ENCODE data around the gene ICAM5. TPM values are rescaled to one million over a fixed set of nuclear protein-coding genes. Genes with fewer than 3 reads are reported as not detected.

ICAM5 gene
- total RNA-seq, 1 experiment from 2014 or later = 53.9 TPM

- TF ChIP-seq CTCF (IDR thresholded peaks at IDR 0.05 in 2 of 3, conservative IDR thresholded peaks at IDR 0.05 in 1 of 3; ENCODE audit: borderline replicate concordance in 1 of 3, insufficient read depth in 1 of 3, low read depth in 2 of 3, low read length in 2 of 3) = no peak
- no peak for TF ChIP-seq REST (IDR thresholded peaks at IDR 0.05; ENCODE audit: low read depth)
- TF ChIP-seq EZH2 (IDR thresholded peaks at IDR 0.05) = no peak
Measured at GRCh38 chr19:10290357-10290875, 664 bp downstream of the ICAM5 start (continued).

- H3K4me1 ChIP-seq (ENCODE audit: control insufficient read depth in 1 of 2, insufficient read depth in 2 of 2, low read length in 2 of 2) = peaks cover 13 to 55% of the 10 kb centered on the region in 2 experiments
- no peaks in the 10 kb centered on the region for H3K27me3 ChIP-seq (ENCODE audit: insufficient read depth, low read length)
- intact Hi-C loops (cut with micrococcal nuclease) = no loop called here
- peak; percentile 50 for DNase-seq (ENCODE audit: low read depth, low spot score)
- no peaks in the 10 kb centered on the region for H3K9me2 ChIP-seq (ENCODE audit: insufficient read depth)
- RAD21 ChIA-PET (ENCODE audit: low non-redundant PET in 1 of 2, low total read pairs in 2 of 2, uncharacterized antibody in 2 of 2, unreplicated experiment in 2 of 2) = no interaction called here
- peak overlapping the region; percentile 100 for H3K4me2 ChIP-seq (ENCODE audit: low read length)
- H4K20me1 ChIP-seq (ENCODE audit: insufficient read depth) = no peaks in the 10 kb centered on the region
- CTCF ChIA-PET = interaction anchor here (0.6 to 2.7 kb wide), 5 partner anchors 34 to 127 kb away, joined by 3 to 22 read pairs (median 3); no protein-coding TSS in a partner anchor
- H3K9ac ChIP-seq (ENCODE audit: low read length) = peak overlapping the region; percentile 94
- ATAC-seq = peak; percentile 41
- peaks cover 2 to 23% of the 10 kb centered on the region in 2 experiments; a peak in 2 of 4 replicates for H3K36me3 ChIP-seq (ENCODE audit: control insufficient read depth in 1 of 2, insufficient read depth in 2 of 2, low read length in 2 of 2)
- peaks cover 16% of the 10 kb centered on the region; the same call in 1 of the 2 replicates for H3K79me2 ChIP-seq (ENCODE audit: insufficient read depth, low read length)
- no TSS peak for BruUV-seq (replicated peaks)
- POLR2A ChIA-PET = interaction anchor here (0.6 to 2.6 kb wide), 3 partner anchors 43 to 44 kb away, joined by 3 to 26 read pairs (median 4); partner anchors contain the start of gene RAVER1
- H3K4me3 ChIP-seq (replicated peaks in 1 of 2; ENCODE audit: low read depth in 1 of 2, low read length in 2 of 2) = peak overlapping the region; percentile 77 to 91
- no peak overlapping the region for H2AFZ ChIP-seq (ENCODE audit: low read depth, low read length, poor library complexity, severe bottlenecking)
- H3K27ac ChIP-seq (ENCODE audit: low read depth, low read length) = peak overlapping the region; percentile 76
- H3K9me3 ChIP-seq (ENCODE audit: control insufficient read depth in 1 of 2, insufficient read depth in 1 of 2, low read depth in 1 of 2, low read length in 2 of 2) = no peaks in the 10 kb centered on the region
- TF ChIP-seq TCF7L2 (IDR thresholded peaks at IDR 0.05; ENCODE audit: borderline replicate concordance, extremely low read depth, insufficient read depth, insufficient read length) (no peak), POLR2AphosphoS5 (IDR thresholded peaks at IDR 0.05; ENCODE audit: low read depth, low read length) (peak; percentile 58), FOSL1 (IDR thresholded peaks at IDR 0.05; ENCODE audit: low read depth) (no peak), ATF3 (IDR thresholded peaks at IDR 0.05) (no peak), MAX (IDR thresholded peaks at IDR 0.05) (peak; percentile 73), ZBTB33 (IDR thresholded peaks at IDR 0.05; ENCODE audit: extremely low read depth, insufficient replicate concordance, low read length) (no peak)
Measured at GRCh38 chr19:10290876-10291553, 1.3 kb downstream of the ICAM5 start.

Data from HCT116 (cell line).